G401 (cell line): ENCODE data around the gene CFAP221. TPM values are rescaled to one million over a fixed set of nuclear protein-coding genes. Genes with fewer than 3 reads are reported as not detected.

Experiments
- DNase-seq: peaks from one replicate; pipeline ENCODE4 v3.0.0-alpha.2; 2015; ENCODE audit warnings: low spot score
- in situ Hi-C: cut with HindIII; loops from 2 replicates; pipeline ENCODE4 v1.10.0; 2016; ENCODE audit warnings: low sequenced_read_pairs, mixed read lengths
- total RNA-seq: library from RNA; depleted of rRNA; stranded (reverse); fragments of >200 nt; shearing (Covaris generic); gene quantifications from 2 replicates; pipeline ENCODE4 v1.2.3, GENCODE V29; 2014; rRNA removed

CFAP221 gene
- 0.74 and 2.7 TPM in 2 replicates for total RNA-seq

DNA sequence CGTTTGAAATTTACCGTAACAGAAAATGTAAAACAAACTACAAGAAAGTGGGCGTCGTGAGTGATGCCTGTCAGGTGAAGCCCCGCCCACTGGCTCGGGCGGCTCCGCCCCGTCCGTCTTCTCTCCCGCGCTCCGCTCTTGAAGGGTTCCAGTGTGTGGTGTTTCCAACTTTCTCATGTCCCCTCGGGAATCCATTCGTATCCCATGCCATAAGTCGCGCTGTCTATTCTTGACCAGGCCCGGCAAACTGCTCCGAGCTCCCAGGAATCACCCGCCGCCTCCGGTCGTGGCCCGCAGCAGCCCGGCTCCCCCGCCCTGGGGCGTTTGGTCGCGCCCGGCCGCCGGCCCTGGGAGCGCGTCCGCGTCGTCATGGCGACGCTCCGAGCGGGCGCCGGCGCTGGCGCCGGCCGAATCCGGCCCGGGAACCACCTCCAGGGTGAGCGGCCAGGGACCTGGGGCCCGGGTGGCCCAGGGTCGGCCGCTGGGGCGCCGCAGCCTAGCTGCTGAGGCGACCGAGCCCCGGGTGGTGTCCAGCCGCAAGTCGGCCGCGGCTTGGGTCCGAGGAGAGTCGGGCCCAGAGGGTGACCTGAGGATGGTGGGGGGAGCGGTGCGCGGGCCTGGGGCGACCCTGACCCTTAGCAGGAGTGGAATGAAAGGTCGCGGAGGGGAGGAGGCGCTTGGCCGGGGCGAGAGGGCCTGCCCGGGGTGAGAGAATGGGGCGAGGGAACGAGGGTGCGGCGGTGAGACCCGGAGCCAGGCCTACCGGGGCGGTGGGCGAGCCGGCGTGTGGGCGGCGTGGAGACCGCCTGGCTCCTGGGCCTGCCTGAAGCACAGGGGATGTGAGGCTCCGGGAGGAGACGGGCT is at the start of gene CFAP221:
Gene CFAP221 (plus strand): TSS at position 375 of the 864 bp plus-strand sequence. CDS start 1,683 bp downstream, outside the sequence.
- in situ Hi-C loops, result no loop called here
- DNase-seq, result peak; percentile 49

- in situ Hi-C loops, result no loop called here
- no peak for DNase-seq
These were observed 48.3 kb upstream of the CFAP221 start for GRCh38 chr2:119495948-119496347.

GRCh38 chr2:119496682-119497081 is 47.6 kb upstream of the CFAP221 start:
- no peak for DNase-seq
- in situ Hi-C loops, result no loop called here

- DNase-seq, result no peak
- in situ Hi-C loops, result no loop called here
These were observed 35.5 kb upstream of the CFAP221 start for GRCh38 chr2:119508756-119509155.

- no peak for DNase-seq
- in situ Hi-C loops, result no loop called here
These were observed 32.3 kb upstream of the CFAP221 start for GRCh38 chr2:119511989-119512388.

- in situ Hi-C loops, result no loop called here
- DNase-seq, result no peak
These were observed 31.3 kb upstream of the CFAP221 start for GRCh38 chr2:119512946-119513345.

- no peak for DNase-seq
- in situ Hi-C loops, result no loop called here
These were observed 30.4 kb upstream of the CFAP221 start for GRCh38 chr2:119513832-119514231.

GRCh38 chr2:119516121-119516520 is 28.1 kb upstream of the CFAP221 start:
- in situ Hi-C loops, result no loop called here
- DNase-seq, result no peak

- peak; percentile 16 for DNase-seq
- in situ Hi-C loops, result no loop called here
These were observed 26.8 kb upstream of the CFAP221 start for GRCh38 chr2:119517433-119517832.

GRCh38 chr2:119518401-119519056 is 25.7 kb upstream of the CFAP221 start:
- no peak for DNase-seq
- in situ Hi-C loops, result no loop called here

DNA sequence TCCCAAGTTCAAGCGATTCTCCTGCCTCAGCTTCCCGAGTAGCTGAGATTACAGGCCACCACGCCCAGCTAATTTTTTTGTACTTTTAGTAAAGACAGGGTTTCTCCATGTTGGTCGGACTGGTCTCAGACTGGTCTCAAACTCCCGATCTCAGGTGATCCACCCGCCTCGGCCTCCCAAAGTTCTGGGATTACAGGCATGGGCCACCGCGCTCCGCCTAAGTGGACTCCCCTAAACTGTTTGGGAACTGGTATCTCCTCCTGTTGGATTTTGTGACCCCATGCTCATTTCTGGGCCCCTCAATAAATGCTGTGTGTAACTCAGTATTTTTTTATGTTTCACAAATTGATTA is 25.2 kb upstream of the CFAP221 start:
- no peak for DNase-seq

DNA sequence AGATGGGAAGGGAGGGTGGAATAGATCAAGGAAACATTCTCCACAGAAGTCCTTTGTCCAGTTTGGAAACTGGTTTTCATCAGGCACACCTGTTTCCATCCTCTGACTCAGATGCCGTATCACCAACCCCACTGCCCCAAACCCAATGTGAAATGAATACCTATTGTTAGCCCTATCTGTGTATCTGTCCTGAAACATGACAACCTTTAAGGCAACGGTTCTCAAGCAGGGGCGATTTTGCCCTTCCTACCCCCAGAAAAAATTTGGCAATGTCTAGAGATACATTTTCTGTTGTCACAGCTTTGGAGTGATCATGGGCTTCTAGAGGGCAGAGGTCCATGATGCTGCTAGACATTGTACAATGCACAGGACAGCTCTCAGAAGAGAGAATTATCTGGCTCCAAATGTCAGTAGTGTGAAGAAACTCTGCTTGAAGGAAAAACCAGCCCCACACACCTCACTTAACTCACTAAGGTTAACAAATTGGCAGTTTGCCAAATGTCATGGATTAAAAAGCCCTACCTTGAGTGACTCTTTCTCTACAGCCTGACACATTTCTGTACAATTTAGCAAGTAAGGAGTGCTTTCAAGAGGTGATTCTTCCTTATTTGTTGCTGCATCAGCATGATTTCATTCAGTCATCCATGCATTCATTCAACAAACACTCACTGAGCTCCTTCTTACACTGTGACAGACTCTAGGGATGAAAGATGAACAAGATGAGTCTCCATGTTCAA is 23.4 kb upstream of the CFAP221 start:
- in situ Hi-C loops, result no loop called here
- DNase-seq, result no peak

More for the DNA sequence above, 25.2 kb upstream of the CFAP221 start:
- in situ Hi-C loops, result no loop called here

GRCh38 chr2:119521433-119522050 is 22.7 kb upstream of the CFAP221 start:
- no peak for DNase-seq
- in situ Hi-C loops, result no loop called here

DNA sequence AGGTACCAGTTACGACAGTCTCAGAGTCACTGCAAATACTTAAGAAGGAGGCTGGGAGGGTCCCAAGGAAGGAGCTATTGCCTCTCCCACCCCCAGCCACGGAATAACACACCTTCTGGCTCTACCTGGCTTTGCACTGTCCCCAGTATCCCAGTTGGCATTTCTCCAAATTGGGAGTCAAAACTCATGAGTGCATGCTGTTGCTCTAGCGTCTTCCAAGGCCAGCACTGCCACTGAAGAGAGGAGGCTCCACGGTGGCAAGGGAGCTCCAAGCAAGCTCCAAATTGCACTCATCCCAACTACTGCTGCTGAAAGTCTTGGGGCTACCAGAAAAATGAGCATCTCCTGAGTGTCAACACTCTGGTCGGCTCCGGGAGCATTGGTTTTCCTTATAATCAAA is 21.6 kb upstream of the CFAP221 start:
- in situ Hi-C loops, result no loop called here
- DNase-seq, result no peak

DNA sequence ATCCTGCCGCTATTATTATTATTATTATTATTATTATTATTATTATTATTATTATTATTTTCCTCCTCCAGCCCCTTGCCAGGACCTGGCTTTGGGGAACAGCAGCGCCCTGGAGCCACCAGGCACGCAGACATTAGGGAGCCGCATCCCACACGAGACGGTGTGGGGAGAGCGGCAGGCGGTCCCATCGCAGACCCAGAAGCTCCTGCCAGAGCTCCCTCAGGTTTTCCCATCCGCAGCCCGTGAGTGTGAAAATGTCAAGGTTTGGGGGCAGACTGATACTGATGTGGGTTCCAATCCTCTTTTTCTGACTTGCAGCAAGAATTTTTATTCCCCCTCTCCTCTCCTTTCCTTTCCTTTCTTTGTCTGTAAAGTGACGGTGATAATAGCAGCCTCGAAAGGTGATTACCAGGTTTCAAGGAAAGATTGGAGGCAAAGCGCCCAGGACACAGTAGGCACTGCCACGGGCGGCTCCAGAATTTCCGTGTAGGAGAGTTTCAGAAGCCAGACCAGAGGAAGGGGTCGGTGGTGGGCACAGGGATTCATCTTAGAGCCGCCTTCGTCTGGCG is 20.8 kb upstream of the CFAP221 start:
- in situ Hi-C loops, result no loop called here
- DNase-seq, result no peak

GRCh38 chr2:119523952-119524694 is 20.1 kb upstream of the CFAP221 start, which contains the start of gene SCTR:
SCTR (minus strand) TSS chr2:119524483; CDS start chr2:119524226, 257 bp downstream.
- no peak for DNase-seq
- in situ Hi-C loops, result no loop called here

DNA sequence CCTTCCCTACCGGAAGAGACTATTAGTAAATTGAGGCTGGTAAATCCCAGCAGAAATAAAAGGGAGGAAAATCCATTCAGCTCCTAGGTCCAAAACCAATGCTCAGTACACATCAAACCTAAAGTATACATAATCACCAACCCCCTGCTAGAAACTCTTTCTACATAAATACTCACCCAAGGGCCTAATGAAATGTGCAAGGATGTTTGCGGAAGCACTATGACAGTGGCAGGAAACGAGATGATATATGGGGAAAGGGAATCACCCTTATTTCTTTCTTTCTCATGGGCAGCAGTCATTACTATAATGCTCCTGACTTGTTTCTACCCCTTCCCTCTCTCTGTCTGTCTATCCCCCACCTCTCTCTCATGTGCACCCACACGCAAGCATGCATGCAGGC is 18.6 kb upstream of the CFAP221 start:
- in situ Hi-C loops, result no loop called here
- DNase-seq, result no peak

- in situ Hi-C loops, result no loop called here
- no peak for DNase-seq
These were observed 16.2 kb upstream of the CFAP221 start for GRCh38 chr2:119527999-119528398.
